ENCODE measurements around the gene MAP7. TPM values are rescaled to one million over a fixed set of nuclear protein-coding genes. Genes with fewer than 3 reads are reported as not detected.

Gene MAP7
- total and polyA plus RNA-seq, 10 donors, result 0.67 to 4.9 (median 3.0) TPM

DNA sequence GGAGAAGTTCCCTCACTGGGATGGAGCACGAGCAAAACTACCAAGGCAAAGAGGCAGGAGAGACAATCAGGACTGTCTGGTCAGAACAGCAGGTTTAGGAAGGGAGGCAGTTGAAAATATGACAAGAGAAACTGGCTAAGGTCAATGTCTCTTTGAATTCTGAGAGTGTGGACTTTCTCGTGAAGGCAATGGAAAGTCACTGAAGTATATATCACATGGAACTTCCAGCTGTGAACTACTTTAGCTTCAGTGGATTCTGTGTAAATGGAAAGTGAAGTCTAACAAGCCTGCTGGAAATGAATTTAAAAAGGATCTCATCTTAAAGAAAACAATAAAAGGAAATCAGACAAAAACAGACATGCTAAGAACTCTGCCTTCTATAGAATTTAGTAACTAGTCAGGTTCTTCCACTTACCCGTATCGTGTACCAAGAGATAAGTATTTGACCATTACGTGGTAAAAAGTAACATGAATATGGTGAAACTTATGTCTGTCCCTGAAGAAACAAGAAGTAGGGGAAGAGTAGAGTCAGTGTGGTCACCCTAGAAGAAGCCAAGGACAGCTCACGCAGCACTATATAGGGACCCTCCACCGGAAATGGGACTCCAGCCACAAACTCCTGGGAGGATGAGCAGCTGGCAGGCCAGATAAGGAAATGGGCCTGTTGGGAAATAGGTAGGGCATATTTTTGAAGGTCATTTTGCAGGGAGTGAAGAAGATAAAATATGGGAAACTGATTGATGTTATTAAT is 123.4 kb downstream of the MAP7 start:
- intact Hi-C loops (cut with DNase I; ENCODE audit: low total_unique reads), result no loop called here
- no peak overlapping the region for H3K4me3 ChIP-seq
- H3K27me3 ChIP-seq (replicated peaks in 1 of 7), result no peaks in the 10 kb centered on the region
- TF ChIP-seq, protein P1, sequence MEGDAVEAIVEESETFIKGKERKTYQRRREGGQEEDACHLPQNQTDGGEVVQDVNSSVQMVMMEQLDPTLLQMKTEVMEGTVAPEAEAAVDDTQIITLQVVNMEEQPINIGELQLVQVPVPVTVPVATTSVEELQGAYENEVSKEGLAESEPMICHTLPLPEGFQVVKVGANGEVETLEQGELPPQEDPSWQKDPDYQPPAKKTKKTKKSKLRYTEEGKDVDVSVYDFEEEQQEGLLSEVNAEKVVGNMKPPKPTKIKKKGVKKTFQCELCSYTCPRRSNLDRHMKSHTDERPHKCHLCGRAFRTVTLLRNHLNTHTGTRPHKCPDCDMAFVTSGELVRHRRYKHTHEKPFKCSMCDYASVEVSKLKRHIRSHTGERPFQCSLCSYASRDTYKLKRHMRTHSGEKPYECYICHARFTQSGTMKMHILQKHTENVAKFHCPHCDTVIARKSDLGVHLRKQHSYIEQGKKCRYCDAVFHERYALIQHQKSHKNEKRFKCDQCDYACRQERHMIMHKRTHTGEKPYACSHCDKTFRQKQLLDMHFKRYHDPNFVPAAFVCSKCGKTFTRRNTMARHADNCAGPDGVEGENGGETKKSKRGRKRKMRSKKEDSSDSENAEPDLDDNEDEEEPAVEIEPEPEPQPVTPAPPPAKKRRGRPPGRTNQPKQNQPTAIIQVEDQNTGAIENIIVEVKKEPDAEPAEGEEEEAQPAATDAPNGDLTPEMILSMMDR (IDR thresholded peaks at IDR 0.05 in 8 of 11, conservative IDR thresholded peaks at IDR 0.05 in 3 of 11), result no peak
- no peak for TF ChIP-seq POLR2A (IDR thresholded peaks at IDR 0.05)
- no peak for TF ChIP-seq POLR2AphosphoS5 (IDR thresholded peaks at IDR 0.05)
- no peak overlapping the region for H3K27ac ChIP-seq
- H3K4me1 ChIP-seq, result no peaks in the 10 kb centered on the region
- no peak for DNase-seq
- no peaks in the 10 kb centered on the region for H3K9me3 ChIP-seq
- H3K36me3 ChIP-seq, result no peaks in the 10 kb centered on the region
- 44 to 74% (median 57%) methylated on average over 7 of the region's 7 CpGs for WGBS, 5 donors

DNA sequence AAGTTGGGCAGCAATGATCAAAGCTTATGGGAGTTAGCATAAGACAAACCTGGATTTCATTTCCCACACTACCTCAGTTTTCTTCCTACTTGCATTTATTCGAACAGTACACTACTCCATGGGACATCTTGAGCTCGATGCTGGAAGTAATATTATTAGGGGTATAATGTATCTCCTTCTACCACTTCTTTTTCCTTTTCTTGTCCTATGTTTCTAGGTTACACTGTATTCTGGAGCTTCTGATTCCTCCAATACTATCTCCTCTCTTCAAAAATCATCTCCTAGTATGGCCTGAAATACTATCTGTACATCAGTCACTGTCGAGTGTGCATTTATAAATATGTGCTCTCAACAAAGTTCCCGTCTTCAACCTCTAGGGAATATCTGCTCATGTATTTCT is 124.4 kb downstream of the MAP7 start:
- Histone ChIP-seq H3K4me1 (no peaks in the 10 kb centered on the region), H3K36me3 (no peaks in the 10 kb centered on the region), H3K27me3 (replicated peaks in 1 of 7) (no peaks in the 10 kb centered on the region), H3K4me3 (no peak overlapping the region), H3K27ac (no peak overlapping the region), H3K9me3 (no peaks in the 10 kb centered on the region)
- intact Hi-C loops (cut with DNase I; ENCODE audit: low total_unique reads), result no loop called here
- WGBS, 5 donors, result 82 to 93% (median 88%) methylated on average over 4 of the region's 4 CpGs
- no peak for DNase-seq
- TF ChIP-seq POLR2A (IDR thresholded peaks at IDR 0.05), result no peak
- no peak for TF ChIP-seq POLR2AphosphoS5 (IDR thresholded peaks at IDR 0.05)
- TF ChIP-seq, protein P1 (IDR thresholded peaks at IDR 0.05 in 8 of 11, conservative IDR thresholded peaks at IDR 0.05 in 3 of 11), result no peak

DNA sequence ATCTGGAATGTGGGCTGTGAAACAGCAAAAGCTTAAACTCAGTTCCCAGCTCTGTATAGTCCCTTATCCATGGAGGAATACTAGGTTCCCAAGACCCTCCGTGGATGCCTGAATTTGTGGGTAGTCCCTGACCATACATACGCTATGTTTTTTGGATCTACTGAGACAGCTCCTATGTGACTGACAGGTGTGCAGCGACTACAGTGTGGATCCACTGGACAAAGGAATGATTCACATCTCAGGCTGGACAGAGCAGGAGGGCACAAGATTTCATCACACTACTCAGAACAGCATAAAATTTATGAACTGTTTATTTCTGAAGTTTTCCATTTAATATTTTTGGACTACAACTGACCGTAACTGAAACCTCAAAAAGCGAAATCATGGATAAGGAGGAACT is 125.3 kb downstream of the MAP7 start:
- H3K9me3 ChIP-seq, result no peaks in the 10 kb centered on the region
- no peak overlapping the region for H3K27ac ChIP-seq
- no peak overlapping the region for H3K4me3 ChIP-seq
- H3K36me3 ChIP-seq, result no peaks in the 10 kb centered on the region
- intact Hi-C loops (cut with DNase I; ENCODE audit: low total_unique reads), result no loop called here
- DNase-seq, result no peak
- WGBS, 5 donors, result 90 to 97% (median 91%) methylated on average over 5 of the region's 5 CpGs
- no peaks in the 10 kb centered on the region for H3K4me1 ChIP-seq
- TF ChIP-seq POLR2AphosphoS5 (IDR thresholded peaks at IDR 0.05), result no peak
- TF ChIP-seq POLR2A (IDR thresholded peaks at IDR 0.05), result no peak
- TF ChIP-seq, protein P1 (IDR thresholded peaks at IDR 0.05 in 8 of 11, conservative IDR thresholded peaks at IDR 0.05 in 3 of 11), result no peak
- H3K27me3 ChIP-seq (replicated peaks in 1 of 7), result no peaks in the 10 kb centered on the region

DNA sequence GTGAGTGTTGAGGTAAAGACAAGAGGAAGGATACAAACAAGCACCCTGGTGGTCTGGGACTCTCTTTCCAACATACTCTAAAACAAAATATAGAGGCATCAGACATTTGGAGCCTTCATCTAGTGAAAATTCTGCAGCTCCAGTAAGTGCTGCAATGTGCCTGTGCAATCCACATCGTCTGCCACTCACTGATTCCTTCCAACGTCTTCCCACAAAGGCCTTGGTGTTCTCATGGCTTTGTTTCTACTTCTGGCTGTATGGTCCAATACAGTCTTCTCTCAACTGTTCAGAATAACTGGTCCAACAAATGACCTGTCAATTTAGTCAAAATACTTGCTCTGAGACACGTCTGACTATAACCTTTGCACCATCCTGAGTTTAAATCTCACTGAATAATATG is 125.8 kb downstream of the MAP7 start:
- no peak overlapping the region for H3K27ac ChIP-seq
- H3K36me3 ChIP-seq, result no peaks in the 10 kb centered on the region
- TF ChIP-seq POLR2A (IDR thresholded peaks at IDR 0.05) (no peak), POLR2AphosphoS5 (IDR thresholded peaks at IDR 0.05) (no peak)
- TF ChIP-seq, protein P1 (IDR thresholded peaks at IDR 0.05 in 8 of 11, conservative IDR thresholded peaks at IDR 0.05 in 3 of 11), result no peak
- H3K9me3 ChIP-seq, result no peaks in the 10 kb centered on the region
- intact Hi-C loops (cut with DNase I; ENCODE audit: low total_unique reads), result no loop called here
- no peak for DNase-seq
- H3K4me3 ChIP-seq, result no peak overlapping the region
- 75 to 90% (median 84%) methylated on average over 3 of the region's 3 CpGs for WGBS, 5 donors
- no peaks in the 10 kb centered on the region for H3K27me3 ChIP-seq (replicated peaks in 1 of 7)
- no peaks in the 10 kb centered on the region for H3K4me1 ChIP-seq
